H1 (cell line): ENCODE data around the gene RNFT2.

Experiments used
- BACH1 ChIP-seq: IDR thresholded peaks from 2 replicates; pipeline ENCODE4 v1.6.1; 2012; ENCODE audit warnings: low read length, improper control_type of control experiment
- CHD2 ChIP-seq: IDR thresholded peaks from 2 replicates; pipeline ENCODE4 v1.6.1; 2012; ENCODE audit warnings: low read length, improper control_type of control experiment
- CREB1 ChIP-seq: IDR thresholded peaks from 2 replicates; pipeline ENCODE4 v1.6.1; 2012; ENCODE audit warnings: inconsistent platforms
- CTCF ChIP-seq, 3 experiments: IDR thresholded peaks; 1 replicate in 2 of 3; 2 replicates in 1 of 3; pipeline versions ENCODE4 v1.5.1 to v1.6.1; 2011; ENCODE audit warnings: low read length in 3 of 3, mild to moderate bottlenecking in 3 of 3, inconsistent platforms in 2 of 3, low read depth in 1 of 3, moderate library complexity in 1 of 3; ENCODE audit not compliant: insufficient read depth in 1 of 3; ENCODE audit errors: control extremely low read depth in 1 of 3
- EZH2 ChIP-seq: fragments of 200-600 bp; sonication (generic); IDR thresholded peaks from 2 replicates; pipeline ENCODE4 v1.7.1; 2012; ENCODE audit warnings: low read depth, mild to moderate bottlenecking, moderate library complexity, low read length, inconsistent platforms; ENCODE audit not compliant: severe bottlenecking
- KDM1A ChIP-seq: fragments of 200-600, 300-600 bp; sonication (generic); IDR thresholded peaks from 2 replicates; pipeline ENCODE4 v1.7.1; 2016; ENCODE audit warnings: mild to moderate bottlenecking, low read length, borderline replicate concordance
- KDM5A ChIP-seq: fragments of 200-600 bp; IDR thresholded peaks from 2 replicates; pipeline ENCODE4 v1.7.1; 2012; ENCODE audit warnings: mild to moderate bottlenecking, low read length, inconsistent platforms, mixed read lengths
- NANOG ChIP-seq: IDR thresholded peaks from 2 replicates; pipeline ENCODE4 v1.6.1; 2011; ENCODE audit warnings: low read length, low read depth, mild to moderate bottlenecking, inconsistent platforms; ENCODE audit not compliant: insufficient read depth, poor library complexity, severe bottlenecking
- POLR2A ChIP-seq, 2 experiments: IDR thresholded peaks; 1 replicate in 1 of 2; 2 replicates in 1 of 2; pipeline ENCODE4 v1.6.1; 2011; ENCODE audit warnings: low read depth in 2 of 2, low read length in 2 of 2, mild to moderate bottlenecking in 2 of 2; ENCODE audit errors: control extremely low read depth in 1 of 2
- POLR2AphosphoS5 ChIP-seq: IDR thresholded peaks from 2 replicates; pipeline ENCODE4 v1.6.1; 2011; ENCODE audit warnings: low read depth, low read length
- RNF2 ChIP-seq: fragments of 200-900, 300-1000 bp; sonication (generic); IDR thresholded peaks from 2 replicates; pipeline ENCODE4 v1.7.1; 2016; ENCODE audit warnings: borderline replicate concordance, low read depth, mild to moderate bottlenecking, antibody characterized with exemption, low read length; ENCODE audit not compliant: poor library complexity, severe bottlenecking; ENCODE audit errors: missing control alignments
- SAP30 ChIP-seq: fragments of 300-600 bp; sonication (generic); IDR thresholded peaks from 2 replicates; pipeline ENCODE4 v1.7.1; 2012; ENCODE audit warnings: low read length, moderate library complexity, mild to moderate bottlenecking, inconsistent platforms; ENCODE audit not compliant: insufficient read depth, insufficient replicate concordance
- SIN3A ChIP-seq, 2 experiments: IDR thresholded peaks in 1 of 2; conservative IDR thresholded peaks in 1 of 2; 2 replicates each; pipeline ENCODE4 v1.6.1; 2011 to 2012; ENCODE audit warnings: low read length in 2 of 2, improper control_type of control experiment in 1 of 2, low read depth in 1 of 2, mild to moderate bottlenecking in 1 of 2
- USF2 ChIP-seq: IDR thresholded peaks from 2 replicates; pipeline ENCODE4 v1.6.1; 2011; ENCODE audit warnings: low read length, improper control_type of control experiment

GRCh38 chr12:116879509-116880212 is 141.5 kb downstream of the RNFT2 start:
- TF ChIP-seq BACH1: no peak
- TF ChIP-seq NANOG: no peak
- no peak for TF ChIP-seq CTCF (IDR thresholded peaks at IDR 0.05; ENCODE audit: control extremely low read depth in 1 of 3, insufficient read depth in 1 of 3, low read depth in 1 of 3, low read length in 3 of 3)
- peak; percentile 82 for TF ChIP-seq EZH2
- no peak for TF ChIP-seq RNF2
- no peak for TF ChIP-seq SIN3A (conservative IDR thresholded peaks at IDR 0.05 in 1 of 2, IDR thresholded peaks at IDR 0.05 in 1 of 2; ENCODE audit: low read depth in 1 of 2, low read length in 2 of 2)
- no peak for TF ChIP-seq USF2
- TF ChIP-seq CREB1: no peak
- TF ChIP-seq KDM5A: no peak
- no peak for TF ChIP-seq POLR2A (IDR thresholded peaks at IDR 0.05; ENCODE audit: control extremely low read depth in 1 of 2, low read depth in 2 of 2, low read length in 2 of 2)
- no peak for TF ChIP-seq POLR2AphosphoS5
- TF ChIP-seq SAP30: no peak
- TF ChIP-seq KDM1A: no peak
- no peak for TF ChIP-seq CHD2
